Measurements from ENCODE around the gene PCBD1.

Gene PCBD1

DNA sequence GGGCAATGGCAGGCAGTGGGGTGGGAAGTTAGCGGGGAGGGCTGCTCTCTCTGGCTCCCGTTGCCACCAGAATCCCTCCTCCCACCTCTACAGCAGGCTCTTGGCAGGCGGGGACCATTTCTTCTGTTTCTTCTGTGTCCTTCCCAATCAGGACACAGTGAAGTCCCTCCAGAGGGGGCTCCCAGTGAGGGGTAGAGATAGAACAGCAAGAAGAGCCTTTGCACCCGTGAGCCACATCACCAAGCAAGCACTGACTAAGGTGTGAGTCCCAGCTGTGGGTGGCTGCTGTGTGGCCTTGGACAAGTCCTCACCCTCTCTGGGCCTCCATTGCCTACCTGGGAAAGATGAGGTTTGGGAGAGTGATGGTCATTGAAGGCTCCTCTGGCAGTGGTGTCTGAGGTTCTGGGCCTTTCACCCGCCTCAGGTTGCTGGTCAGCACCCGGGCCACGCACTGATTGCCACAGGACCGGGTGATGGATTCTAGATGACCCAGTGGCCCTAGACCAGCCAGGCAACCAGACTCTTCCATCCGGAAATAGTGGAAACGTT lies 26.0 kb upstream of the PCBD1 start:
- in situ Hi-C loops (cut with HindIII; ENCODE audit: low sequenced_read_pairs): no loop called here
- no peak overlapping the region for H3K4me3 ChIP-seq (ENCODE audit: low read depth, low read length)
- TF ChIP-seq, protein P1, sequence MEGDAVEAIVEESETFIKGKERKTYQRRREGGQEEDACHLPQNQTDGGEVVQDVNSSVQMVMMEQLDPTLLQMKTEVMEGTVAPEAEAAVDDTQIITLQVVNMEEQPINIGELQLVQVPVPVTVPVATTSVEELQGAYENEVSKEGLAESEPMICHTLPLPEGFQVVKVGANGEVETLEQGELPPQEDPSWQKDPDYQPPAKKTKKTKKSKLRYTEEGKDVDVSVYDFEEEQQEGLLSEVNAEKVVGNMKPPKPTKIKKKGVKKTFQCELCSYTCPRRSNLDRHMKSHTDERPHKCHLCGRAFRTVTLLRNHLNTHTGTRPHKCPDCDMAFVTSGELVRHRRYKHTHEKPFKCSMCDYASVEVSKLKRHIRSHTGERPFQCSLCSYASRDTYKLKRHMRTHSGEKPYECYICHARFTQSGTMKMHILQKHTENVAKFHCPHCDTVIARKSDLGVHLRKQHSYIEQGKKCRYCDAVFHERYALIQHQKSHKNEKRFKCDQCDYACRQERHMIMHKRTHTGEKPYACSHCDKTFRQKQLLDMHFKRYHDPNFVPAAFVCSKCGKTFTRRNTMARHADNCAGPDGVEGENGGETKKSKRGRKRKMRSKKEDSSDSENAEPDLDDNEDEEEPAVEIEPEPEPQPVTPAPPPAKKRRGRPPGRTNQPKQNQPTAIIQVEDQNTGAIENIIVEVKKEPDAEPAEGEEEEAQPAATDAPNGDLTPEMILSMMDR (IDR thresholded peaks at IDR 0.05; ENCODE audit: low read depth, low read length, missing control alignments): no peak
- DNase-seq (ENCODE audit: low read depth): no peak

DNA sequence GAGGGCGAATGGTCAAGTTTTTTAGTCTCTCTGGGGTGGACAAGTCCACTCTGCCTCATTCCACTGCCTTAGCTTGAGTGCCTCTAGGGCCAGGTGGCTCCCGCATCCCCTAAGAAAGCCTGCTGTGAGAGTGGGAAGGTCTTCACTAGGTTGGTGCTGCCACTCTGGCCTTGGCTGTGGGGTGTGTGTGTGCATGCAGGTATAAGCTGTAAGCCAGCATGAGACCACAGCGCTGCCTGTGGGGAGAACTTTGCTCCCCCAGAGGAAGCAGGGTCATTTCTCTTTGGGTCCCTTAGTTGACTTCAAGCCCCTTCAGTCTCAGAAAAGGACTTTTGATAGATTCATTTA lies 25.5 kb upstream of the PCBD1 start:
- H3K4me3 ChIP-seq (ENCODE audit: low read depth, low read length): no peak overlapping the region
- DNase-seq (ENCODE audit: low read depth): no peak
- TF ChIP-seq, protein P1 (IDR thresholded peaks at IDR 0.05; ENCODE audit: low read depth, low read length, missing control alignments): no peak
- in situ Hi-C loops (cut with HindIII; ENCODE audit: low sequenced_read_pairs): no loop called here

DNA sequence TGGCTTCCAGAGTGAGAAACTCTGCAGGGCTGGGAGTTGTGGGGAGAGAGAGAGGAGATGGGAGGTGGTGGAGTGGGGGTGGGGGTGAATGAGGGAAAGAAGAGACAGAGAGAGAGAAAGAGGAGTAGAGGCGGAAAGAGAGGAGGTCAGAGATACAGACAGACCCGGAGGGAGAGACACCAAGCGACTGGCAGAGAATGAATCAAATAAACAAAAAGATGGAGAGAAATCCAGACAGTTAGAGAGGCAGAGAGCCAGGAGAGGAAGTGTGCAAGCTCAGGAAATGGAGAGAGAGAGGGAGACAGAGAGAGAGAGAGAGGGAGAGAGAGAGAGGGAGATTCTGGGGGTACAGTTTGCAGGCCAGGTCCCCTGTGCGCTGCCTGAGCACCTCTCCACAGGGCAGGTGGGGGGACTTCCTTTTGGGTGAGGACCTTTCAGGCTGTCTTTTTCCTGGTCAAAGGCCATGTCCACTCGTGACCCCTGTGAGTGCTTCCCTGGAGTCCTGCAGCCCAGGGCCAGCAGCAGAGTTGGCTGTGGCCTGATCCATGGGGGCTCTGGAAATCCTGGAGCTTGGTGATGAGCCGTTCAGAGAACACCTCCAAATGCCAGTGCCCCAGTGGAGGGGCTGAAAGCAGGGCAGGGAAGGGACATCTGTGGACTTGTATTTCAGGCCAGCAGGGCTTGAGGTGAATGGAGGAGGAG lies 25.0 kb upstream of the PCBD1 start:
- TF ChIP-seq, protein P1 (IDR thresholded peaks at IDR 0.05; ENCODE audit: low read depth, low read length, missing control alignments): no peak
- no peak overlapping the region for H3K4me3 ChIP-seq (ENCODE audit: low read depth, low read length)
- DNase-seq (ENCODE audit: low read depth): no peak
- in situ Hi-C loops (cut with HindIII; ENCODE audit: low sequenced_read_pairs): no loop called here

DNA sequence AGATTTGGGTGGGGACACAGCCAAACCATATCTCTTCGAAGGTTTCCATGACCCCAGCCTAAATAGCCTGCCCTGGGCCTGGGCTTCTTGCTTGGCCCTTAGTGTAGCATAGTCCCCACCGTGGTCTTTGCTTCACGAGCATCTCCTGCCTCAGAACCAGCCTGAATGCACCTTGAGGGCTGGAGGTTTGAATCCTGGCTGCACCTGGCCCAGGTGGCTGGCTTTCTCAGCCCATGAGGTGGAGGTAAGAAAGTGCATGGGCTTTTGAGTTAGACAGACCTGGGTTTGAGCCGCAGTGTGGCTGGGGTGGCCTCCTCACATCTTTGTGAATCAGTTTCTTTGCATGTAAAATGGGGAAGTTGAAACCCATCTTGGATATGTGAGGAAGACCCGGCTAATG lies 24.2 kb upstream of the PCBD1 start:
- TF ChIP-seq, protein P1 (IDR thresholded peaks at IDR 0.05; ENCODE audit: low read depth, low read length, missing control alignments): no peak
- DNase-seq (ENCODE audit: low read depth): no peak
- in situ Hi-C loops (cut with HindIII; ENCODE audit: low sequenced_read_pairs): no loop called here
- no peak overlapping the region for H3K4me3 ChIP-seq (ENCODE audit: low read depth, low read length)

DNA sequence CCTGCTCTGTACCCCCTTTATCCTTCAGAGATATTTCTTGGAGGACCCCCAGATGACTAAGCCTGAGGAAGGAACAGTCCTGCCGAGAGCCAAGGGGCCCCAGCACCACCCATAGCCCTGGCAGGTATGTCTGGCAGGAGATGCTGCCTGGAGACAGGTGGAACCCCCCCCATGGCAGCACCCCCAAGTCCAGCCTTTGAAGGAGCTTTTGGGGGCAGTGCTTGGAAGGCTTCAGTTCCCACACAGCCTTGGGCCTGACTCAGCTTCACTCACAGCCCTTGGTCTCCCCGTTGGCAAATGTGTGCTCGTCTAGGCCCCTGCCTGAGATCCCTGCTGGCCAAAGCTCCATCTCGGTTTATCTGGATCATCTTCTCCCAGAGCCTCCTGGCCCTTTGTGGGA lies 23.0 kb upstream of the PCBD1 start:
- no peak for DNase-seq (ENCODE audit: low read depth)
- in situ Hi-C loops (cut with HindIII; ENCODE audit: low sequenced_read_pairs): no loop called here
- no peak overlapping the region for H3K4me3 ChIP-seq (ENCODE audit: low read depth, low read length)
- TF ChIP-seq, protein P1 (IDR thresholded peaks at IDR 0.05; ENCODE audit: low read depth, low read length, missing control alignments): no peak

DNA sequence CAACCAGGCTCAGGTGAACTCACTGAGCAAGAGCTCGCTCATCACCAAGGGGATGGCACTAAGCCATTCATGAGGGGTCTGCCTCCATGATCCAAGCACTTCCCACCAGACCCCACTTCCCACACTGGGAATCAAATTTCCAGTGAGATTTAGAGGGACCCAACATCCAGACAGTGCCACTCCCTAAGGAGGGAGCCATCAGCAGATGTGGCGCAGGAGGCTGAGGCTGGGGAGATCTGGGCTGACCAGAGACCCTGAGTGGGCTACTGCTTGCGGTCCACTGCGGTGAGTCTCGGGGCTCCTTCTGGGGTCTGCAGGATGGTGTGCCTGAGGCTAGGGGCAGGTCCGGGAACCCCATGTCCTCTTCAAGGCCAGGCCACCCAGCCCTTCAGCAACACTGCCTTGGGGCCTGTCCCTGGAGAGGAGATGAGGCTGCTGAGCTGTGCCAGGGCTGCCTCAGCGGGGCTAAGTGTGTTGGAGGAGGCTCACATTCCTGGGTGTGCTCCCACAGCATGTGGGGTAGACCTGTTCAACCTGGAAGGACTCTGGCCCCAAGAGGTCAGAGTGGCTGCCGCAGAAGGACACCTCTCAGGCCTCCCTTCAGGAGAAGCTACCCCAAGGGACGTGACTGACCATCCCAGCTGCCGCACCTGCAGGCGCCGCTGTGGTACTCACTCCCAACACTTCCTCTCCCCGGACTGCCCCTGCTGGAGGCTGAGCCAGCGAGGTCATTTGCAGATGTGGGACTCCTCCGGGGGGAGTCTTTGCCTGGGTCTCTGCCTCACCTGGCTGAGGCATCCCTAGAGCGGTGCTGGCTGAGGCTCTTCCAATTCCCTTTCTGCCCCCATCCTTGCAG lies 22.3 kb upstream of the PCBD1 start:
- DNase-seq (ENCODE audit: low read depth): no peak
- TF ChIP-seq, protein P1 (IDR thresholded peaks at IDR 0.05; ENCODE audit: low read depth, low read length, missing control alignments): no peak
- H3K4me3 ChIP-seq (ENCODE audit: low read depth, low read length): no peak overlapping the region
- in situ Hi-C loops (cut with HindIII; ENCODE audit: low sequenced_read_pairs): no loop called here
